H9 (cell line): ENCODE measurements around the gene LPAR3. TPM values are rescaled to one million over a fixed set of nuclear protein-coding genes. Genes with fewer than 3 reads are reported as not detected.

ENCODE experiments used
- DNase-seq: peaks from one replicate; pipeline ENCODE4 v3.0.0-alpha.2; 2017
- H2AFZ ChIP-seq: one replicate; pipeline ENCODE4 v1.6.1; 2013; ENCODE audit warnings: mild to moderate bottlenecking, low read length, control low read depth, moderate library complexity
- H2AK5ac ChIP-seq: 2 replicates; pipeline ENCODE4 v1.6.1; 2013; ENCODE audit warnings: low read length, control low read depth, mixed read lengths; ENCODE audit not compliant: insufficient read length
- H2BK120ac ChIP-seq: one replicate; pipeline ENCODE4 v1.6.1; 2013; ENCODE audit warnings: low read depth, mild to moderate bottlenecking, low read length, control low read depth, inconsistent platforms; ENCODE audit not compliant: poor library complexity, severe bottlenecking
- H2BK12ac ChIP-seq: 2 replicates; pipeline ENCODE4 v1.6.1; 2013; ENCODE audit warnings: low read length, control low read depth, mixed read lengths, low read depth; ENCODE audit not compliant: insufficient read length
- H2BK15ac ChIP-seq: 2 replicates; pipeline ENCODE4 v1.6.1; 2013; ENCODE audit warnings: low read depth, low read length, control low read depth
- H2BK20ac ChIP-seq: one replicate; pipeline ENCODE4 v1.6.1; 2013; ENCODE audit warnings: low read depth, mild to moderate bottlenecking, low read length, control low read depth, inconsistent platforms; ENCODE audit not compliant: poor library complexity, severe bottlenecking
- H2BK5ac ChIP-seq: 2 replicates; pipeline ENCODE4 v1.6.1; 2013; ENCODE audit warnings: low read length, control low read depth, mixed read lengths; ENCODE audit not compliant: insufficient read length
- H3K14ac ChIP-seq: 2 replicates; pipeline ENCODE4 v1.6.1; 2013; ENCODE audit warnings: low read length, control low read depth; ENCODE audit not compliant: insufficient read depth
- H3K18ac ChIP-seq: 2 replicates; pipeline ENCODE4 v1.6.1; 2013; ENCODE audit warnings: low read depth, mild to moderate bottlenecking, mixed read lengths, low read length, control low read depth; ENCODE audit not compliant: insufficient read length
- H3K23ac ChIP-seq: 2 replicates; pipeline ENCODE4 v1.6.1; 2013; ENCODE audit warnings: low read length, control low read depth, mixed read lengths, low read depth; ENCODE audit not compliant: insufficient read length
- H3K23me2 ChIP-seq: 2 replicates; pipeline ENCODE4 v1.6.1; 2013; ENCODE audit warnings: low read depth, mild to moderate bottlenecking, mixed read lengths, low read length, control low read depth; ENCODE audit not compliant: insufficient read length, poor library complexity, severe bottlenecking
- H3K27ac ChIP-seq: 2 replicates; pipeline ENCODE4 v1.5.1; 2013; ENCODE audit warnings: low read length, control low read depth, mixed read lengths, low read depth; ENCODE audit not compliant: insufficient read length
- H3K27me3 ChIP-seq: 2 replicates; pipeline ENCODE4 v1.6.1; 2013; ENCODE audit warnings: low read length, control low read depth, inconsistent platforms; ENCODE audit not compliant: insufficient read depth
- H3K4ac ChIP-seq: 2 replicates; pipeline ENCODE4 v1.6.1; 2013; ENCODE audit warnings: low read depth, mild to moderate bottlenecking, control low read depth, inconsistent platforms, low read length, moderate library complexity
- H3K4me1 ChIP-seq: 2 replicates; pipeline ENCODE4 v1.6.1; 2013; ENCODE audit warnings: low read length, control low read depth, inconsistent platforms; ENCODE audit not compliant: insufficient read depth
- H3K4me2 ChIP-seq: 2 replicates; pipeline ENCODE4 v1.6.1; 2013; ENCODE audit warnings: low read length, control low read depth, mixed read lengths; ENCODE audit not compliant: insufficient read length, insufficient read depth
- H3K56ac ChIP-seq: 2 replicates; pipeline ENCODE4 v1.6.1; 2013; ENCODE audit warnings: low read depth, mild to moderate bottlenecking, mixed read lengths, low read length, control low read depth; ENCODE audit not compliant: insufficient read length
- H3K79me1 ChIP-seq: 2 replicates; pipeline ENCODE4 v1.6.1; 2013; ENCODE audit warnings: low read depth, mild to moderate bottlenecking, moderate library complexity, low read length, control low read depth, inconsistent platforms; ENCODE audit not compliant: insufficient read depth, poor library complexity, severe bottlenecking
- H3K79me2 ChIP-seq: 2 replicates; pipeline ENCODE4 v1.6.1; 2013; ENCODE audit warnings: low read length, control low read depth, inconsistent platforms; ENCODE audit not compliant: insufficient read depth
- H3K9ac ChIP-seq: 2 replicates; pipeline ENCODE4 v1.6.1; 2013; ENCODE audit warnings: low read length, control low read depth, mixed read lengths; ENCODE audit not compliant: insufficient read length; ENCODE audit errors: extremely low read depth
- H3K9me3 ChIP-seq: one replicate; pipeline ENCODE4 v1.6.1; 2013; ENCODE audit warnings: low read depth, low read length, inconsistent platforms; ENCODE audit not compliant: control insufficient read depth
- H3T11ph ChIP-seq: one replicate; pipeline ENCODE4 v1.6.1; 2013; ENCODE audit warnings: mild to moderate bottlenecking, low read length, control low read depth, inconsistent platforms
- H4K20me1 ChIP-seq: one replicate; pipeline ENCODE4 v1.6.1; 2013; ENCODE audit not compliant: control insufficient read depth, insufficient read length, insufficient read depth
- H4K5ac ChIP-seq: 2 replicates; pipeline ENCODE4 v1.6.1; 2013; ENCODE audit warnings: low read depth, mild to moderate bottlenecking, mixed read lengths, low read length, control low read depth; ENCODE audit not compliant: insufficient read length
- H4K8ac ChIP-seq: replicated peaks from 2 replicates; pipeline ENCODE4 v1.6.1; 2013; ENCODE audit warnings: low read length, control low read depth, mixed read lengths, low read depth; ENCODE audit not compliant: insufficient read length
- H4K91ac ChIP-seq: 2 replicates; pipeline ENCODE4 v1.6.1; 2013; ENCODE audit warnings: low read depth, mild to moderate bottlenecking, moderate library complexity, mixed read lengths, low read length, control low read depth; ENCODE audit not compliant: insufficient read length
- H3K27ac Mint-ChIP-seq, 3 experiments: 2 replicates in 2 of 3; 3 replicates in 1 of 3; pipeline ENCODE4 v1.8.0; 2020 to 2021; ENCODE audit warnings: mixed read lengths in 3 of 3, mild to moderate bottlenecking in 1 of 3, moderate library complexity in 1 of 3
- H3K27me3 Mint-ChIP-seq: 2 replicates; pipeline ENCODE4 v1.8.0; 2021; ENCODE audit warnings: low read depth, mild to moderate bottlenecking, moderate library complexity, mixed read lengths
- H3K36me3 Mint-ChIP-seq, 3 experiments: 2 replicates in 2 of 3; 3 replicates in 1 of 3; pipeline ENCODE4 v1.8.0; 2020 to 2021; ENCODE audit warnings: low read depth in 3 of 3, mixed read lengths in 3 of 3; ENCODE audit not compliant: insufficient read depth in 1 of 3
- H3K4me1 Mint-ChIP-seq, 2 experiments: 2 replicates each; pipeline ENCODE4 v1.8.0; 2020; ENCODE audit warnings: mixed read lengths in 2 of 2
- H3K4me3 Mint-ChIP-seq, 2 experiments: 2 replicates in 1 of 2; 3 replicates in 1 of 2; pipeline ENCODE4 v1.8.0; 2020 to 2021; ENCODE audit warnings: mild to moderate bottlenecking in 2 of 2, mixed read lengths in 2 of 2, moderate library complexity in 1 of 2
- H3K9me3 Mint-ChIP-seq, 2 experiments: 2 replicates in 1 of 2; 3 replicates in 1 of 2; pipeline ENCODE4 v1.8.0; 2020; ENCODE audit warnings: mild to moderate bottlenecking in 2 of 2, mixed read lengths in 2 of 2, moderate library complexity in 1 of 2
- WGBS: extraction: QIAGEN DNeasy Blood & Tissue Kit; methylation state at CpG from one replicate; pipeline ENCODE4 v1.1.7; 2013; ENCODE audit warnings: missing lambda C conversion rate, low lambda C conversion rate, mixed read lengths; ENCODE audit not compliant: insufficient read length; ENCODE audit errors: extremely low coverage; 5-methylcytosine and 5-hydroxymethylcytosine counted together
- total RNA-seq: library from RNA; stranded (reverse); gene quantifications from 2 replicates; pipeline ENCODE4 v1.2.1, GENCODE V29; 2021
- TF ChIP-seq, protein P1 (sequence below): fragments of 200-600 bp; sonication (generic); conservative IDR thresholded peaks from 3 replicates; pipeline ENCODE4 v1.8.0; 2021; ENCODE audit warnings: antibody characterized with exemption, mild to moderate bottlenecking

Gene LPAR3
- total RNA-seq, 1 experiment from 2014 or later = 3.0 TPM

DNA sequence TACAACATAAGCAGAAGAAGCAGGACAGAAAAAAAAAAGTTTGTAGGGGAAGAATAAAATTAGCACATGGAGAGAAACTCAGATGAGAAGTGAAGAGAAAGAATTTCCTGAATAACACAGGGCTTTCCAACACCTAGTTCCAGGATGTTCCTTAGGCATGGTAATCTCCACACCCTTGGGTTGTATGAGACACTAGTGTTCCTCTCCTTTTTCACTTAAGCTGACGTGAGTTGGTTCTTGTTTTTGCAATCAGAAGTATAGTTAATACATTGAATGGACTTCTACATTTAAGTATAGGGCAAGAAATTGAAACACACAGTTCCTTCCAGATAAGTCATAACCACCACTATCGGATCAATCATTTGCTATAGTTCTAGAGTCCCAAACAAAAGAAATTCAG, 51.0 kb downstream of the LPAR3 start:
- H2BK5ac ChIP-seq = no peak overlapping the region
- DNase-seq = no peak
- no peaks in the 10 kb centered on the region for H3K9me3 Mint-ChIP-seq
- no peak overlapping the region for H2BK120ac ChIP-seq
- H3K4me1 Mint-ChIP-seq = peaks cover 1 to 3% of the 10 kb centered on the region in 2 experiments; a peak in 3 of 4 replicates
- no peaks in the 10 kb centered on the region for H3K79me2 ChIP-seq
- no peak overlapping the region for H3K14ac ChIP-seq
- TF ChIP-seq, protein P1, sequence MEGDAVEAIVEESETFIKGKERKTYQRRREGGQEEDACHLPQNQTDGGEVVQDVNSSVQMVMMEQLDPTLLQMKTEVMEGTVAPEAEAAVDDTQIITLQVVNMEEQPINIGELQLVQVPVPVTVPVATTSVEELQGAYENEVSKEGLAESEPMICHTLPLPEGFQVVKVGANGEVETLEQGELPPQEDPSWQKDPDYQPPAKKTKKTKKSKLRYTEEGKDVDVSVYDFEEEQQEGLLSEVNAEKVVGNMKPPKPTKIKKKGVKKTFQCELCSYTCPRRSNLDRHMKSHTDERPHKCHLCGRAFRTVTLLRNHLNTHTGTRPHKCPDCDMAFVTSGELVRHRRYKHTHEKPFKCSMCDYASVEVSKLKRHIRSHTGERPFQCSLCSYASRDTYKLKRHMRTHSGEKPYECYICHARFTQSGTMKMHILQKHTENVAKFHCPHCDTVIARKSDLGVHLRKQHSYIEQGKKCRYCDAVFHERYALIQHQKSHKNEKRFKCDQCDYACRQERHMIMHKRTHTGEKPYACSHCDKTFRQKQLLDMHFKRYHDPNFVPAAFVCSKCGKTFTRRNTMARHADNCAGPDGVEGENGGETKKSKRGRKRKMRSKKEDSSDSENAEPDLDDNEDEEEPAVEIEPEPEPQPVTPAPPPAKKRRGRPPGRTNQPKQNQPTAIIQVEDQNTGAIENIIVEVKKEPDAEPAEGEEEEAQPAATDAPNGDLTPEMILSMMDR = no peak
- no peak overlapping the region for H4K91ac ChIP-seq
- H4K20me1 ChIP-seq = no peaks in the 10 kb centered on the region
- no peaks in the 10 kb centered on the region for H3K9me3 ChIP-seq
- H3K27me3 ChIP-seq = no peaks in the 10 kb centered on the region
- H3K18ac ChIP-seq = no peak overlapping the region
- no peak overlapping the region for H3K27ac Mint-ChIP-seq
- no peak overlapping the region for H2AK5ac ChIP-seq
- no peaks in the 10 kb centered on the region for H3K4me1 ChIP-seq
- H3K36me3 Mint-ChIP-seq = no peaks in the 10 kb centered on the region
- no peak overlapping the region for H3K56ac ChIP-seq
- H4K5ac ChIP-seq = no peak overlapping the region
- H4K8ac ChIP-seq = no peak overlapping the region
- H3K27ac ChIP-seq = no peak overlapping the region
- no peak overlapping the region for H2AFZ ChIP-seq
- H3K4me3 Mint-ChIP-seq = no peak overlapping the region
- H3K23me2 ChIP-seq = no peaks in the 10 kb centered on the region
- H3K79me1 ChIP-seq = no peaks in the 10 kb centered on the region
- H2BK12ac ChIP-seq = no peak overlapping the region
- no peak overlapping the region for H3K4me2 ChIP-seq
- H3K4ac ChIP-seq = no peak overlapping the region
- H3T11ph ChIP-seq = no peak overlapping the region
- no peak overlapping the region for H3K23ac ChIP-seq
- no peak overlapping the region for H2BK15ac ChIP-seq
- no peaks in the 10 kb centered on the region for H3K27me3 Mint-ChIP-seq
- H2BK20ac ChIP-seq = no peak overlapping the region
- H3K9ac ChIP-seq = no peak overlapping the region
- WGBS = no CpG with 5 or more reads among the region's 2 CpGs
